Measurements from ENCODE around the gene TOM1L1.

DNA sequence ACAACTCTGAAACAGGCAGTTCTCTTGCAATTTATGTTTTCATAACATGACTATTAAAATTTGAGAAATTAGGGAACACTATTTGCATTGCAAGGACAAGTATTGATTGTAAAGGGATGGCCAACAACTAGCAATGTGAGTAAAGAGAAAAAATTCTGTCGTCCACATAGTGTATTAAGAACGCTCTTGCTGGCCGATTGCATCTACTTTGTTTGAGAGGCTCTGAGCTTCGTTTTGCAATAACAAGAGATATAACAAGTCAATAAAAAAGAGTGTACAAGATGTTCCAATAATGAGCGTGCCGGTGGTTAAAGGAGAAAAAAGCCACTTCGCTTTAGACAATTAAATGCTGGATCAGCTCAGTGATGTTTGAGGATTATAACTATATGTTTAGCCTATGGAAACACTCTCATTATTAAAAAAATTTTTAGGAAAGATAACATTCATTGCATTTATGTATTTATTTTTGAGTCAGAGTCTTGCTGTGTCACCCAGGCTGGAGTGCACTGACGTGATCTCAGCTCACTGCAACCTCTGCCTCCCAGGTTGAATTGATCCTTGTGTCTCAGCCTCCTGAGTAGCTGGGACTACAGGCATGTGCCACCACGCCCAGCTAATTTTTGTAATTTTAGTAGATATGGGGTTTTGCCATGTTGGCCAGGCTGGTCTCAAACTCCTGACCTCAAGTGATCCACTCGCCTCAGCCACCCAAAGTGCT lies 19.2 kb upstream of the TOM1L1 start:
- no peak for TF ChIP-seq EZH2 (IDR thresholded peaks at IDR 0.05; ENCODE audit: borderline replicate concordance, low read length)
- TF ChIP-seq, protein P1, sequence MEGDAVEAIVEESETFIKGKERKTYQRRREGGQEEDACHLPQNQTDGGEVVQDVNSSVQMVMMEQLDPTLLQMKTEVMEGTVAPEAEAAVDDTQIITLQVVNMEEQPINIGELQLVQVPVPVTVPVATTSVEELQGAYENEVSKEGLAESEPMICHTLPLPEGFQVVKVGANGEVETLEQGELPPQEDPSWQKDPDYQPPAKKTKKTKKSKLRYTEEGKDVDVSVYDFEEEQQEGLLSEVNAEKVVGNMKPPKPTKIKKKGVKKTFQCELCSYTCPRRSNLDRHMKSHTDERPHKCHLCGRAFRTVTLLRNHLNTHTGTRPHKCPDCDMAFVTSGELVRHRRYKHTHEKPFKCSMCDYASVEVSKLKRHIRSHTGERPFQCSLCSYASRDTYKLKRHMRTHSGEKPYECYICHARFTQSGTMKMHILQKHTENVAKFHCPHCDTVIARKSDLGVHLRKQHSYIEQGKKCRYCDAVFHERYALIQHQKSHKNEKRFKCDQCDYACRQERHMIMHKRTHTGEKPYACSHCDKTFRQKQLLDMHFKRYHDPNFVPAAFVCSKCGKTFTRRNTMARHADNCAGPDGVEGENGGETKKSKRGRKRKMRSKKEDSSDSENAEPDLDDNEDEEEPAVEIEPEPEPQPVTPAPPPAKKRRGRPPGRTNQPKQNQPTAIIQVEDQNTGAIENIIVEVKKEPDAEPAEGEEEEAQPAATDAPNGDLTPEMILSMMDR (IDR thresholded peaks at IDR 0.05; ENCODE audit: low read length) = no peak
